Upper lobe of right lung (tissue), 1 donor: ENCODE measurements around the gene NSD2. TPM values are rescaled to one million over a fixed set of nuclear protein-coding genes. Genes with fewer than 3 reads are reported as not detected.
A peak's percentile ranks its signal among the peaks of the same experiment; 100 is the strongest.
"Not testable (repeated sequence)": the region's sequence is repeated elsewhere in the genome, so short reads cannot be mapped to it uniquely, and the experiment has no call there.

Source experiments
- ATAC-seq: fragments of 200-7000 bp; cut with Tn5 transposase; one replicate; pipeline ENCODE4 v1.9.1; 2020; ENCODE audit warnings: mild to moderate bottlenecking, moderate library complexity
- DNase-seq: peaks from one replicate; pipeline ENCODE4 v3.0.0-alpha.2; 2020
- H3K27ac ChIP-seq: fragments of 200-600 bp; one replicate; pipeline ENCODE4 v1.8.0; 2022
- H3K27me3 ChIP-seq: fragments of 200-600 bp; one replicate; pipeline ENCODE4 v1.8.0; 2022; ENCODE audit warnings: mild to moderate bottlenecking
- H3K36me3 ChIP-seq: fragments of 200-600 bp; one replicate; pipeline ENCODE4 v1.8.0; 2022
- H3K4me1 ChIP-seq: fragments of 200-600 bp; one replicate; pipeline ENCODE4 v1.8.0; 2022
- H3K4me3 ChIP-seq: fragments of 200-600 bp; one replicate; pipeline ENCODE4 v1.8.0; 2022; ENCODE audit warnings: mild to moderate bottlenecking
- H3K9me3 ChIP-seq: fragments of 200-600 bp; one replicate; pipeline ENCODE4 v1.8.0; 2022
- intact Hi-C: fragments of 100-400 bp; cut with DNase I; formaldehyde crosslinking; loops from one replicate; pipeline ENCODE4 v1.11.0; 2022
- total RNA-seq: library from RNA; stranded (reverse); fragmentation: NEBNext Ultra II Directional; extraction: Animal tissue kit (Norgen Biotek cat#: 25700); gene quantifications from one replicate; pipeline ENCODE4 v1.2.1, GENCODE V29; 2021
- TF ChIP-seq, protein P1 (sequence below): fragments of 200-600 bp; IDR thresholded peaks from one replicate; pipeline ENCODE4 v1.8.0; 2022; ENCODE audit warnings: antibody characterized with exemption
- donor health status: DM: no; HTN: yes; CAD: no; lungs with severe emphysema.

The NSD2 gene
- total RNA-seq, 1 donor from 2014 or later, result 45.2 TPM

DNA sequence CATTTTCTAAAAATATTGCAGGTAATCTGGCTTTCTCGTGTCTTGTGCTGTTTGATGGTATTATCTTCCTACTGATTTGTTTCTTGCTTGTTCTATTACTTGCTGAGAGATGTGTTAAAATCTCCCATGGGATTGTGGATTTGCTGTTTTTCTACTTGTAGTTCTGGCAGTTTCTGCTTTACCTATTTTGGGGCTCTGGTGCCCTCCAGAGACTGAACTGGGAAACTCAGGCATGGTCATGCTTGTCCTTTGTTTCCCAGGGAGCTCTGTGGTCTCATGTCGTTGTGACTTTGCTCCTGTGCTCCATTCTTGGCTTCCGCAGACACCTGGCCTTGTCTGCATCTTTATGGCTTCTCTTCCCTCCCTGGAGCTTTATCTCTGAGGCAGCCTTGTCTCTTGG is 39.5 kb downstream of the NSD2 start:
- TF ChIP-seq, protein P1, sequence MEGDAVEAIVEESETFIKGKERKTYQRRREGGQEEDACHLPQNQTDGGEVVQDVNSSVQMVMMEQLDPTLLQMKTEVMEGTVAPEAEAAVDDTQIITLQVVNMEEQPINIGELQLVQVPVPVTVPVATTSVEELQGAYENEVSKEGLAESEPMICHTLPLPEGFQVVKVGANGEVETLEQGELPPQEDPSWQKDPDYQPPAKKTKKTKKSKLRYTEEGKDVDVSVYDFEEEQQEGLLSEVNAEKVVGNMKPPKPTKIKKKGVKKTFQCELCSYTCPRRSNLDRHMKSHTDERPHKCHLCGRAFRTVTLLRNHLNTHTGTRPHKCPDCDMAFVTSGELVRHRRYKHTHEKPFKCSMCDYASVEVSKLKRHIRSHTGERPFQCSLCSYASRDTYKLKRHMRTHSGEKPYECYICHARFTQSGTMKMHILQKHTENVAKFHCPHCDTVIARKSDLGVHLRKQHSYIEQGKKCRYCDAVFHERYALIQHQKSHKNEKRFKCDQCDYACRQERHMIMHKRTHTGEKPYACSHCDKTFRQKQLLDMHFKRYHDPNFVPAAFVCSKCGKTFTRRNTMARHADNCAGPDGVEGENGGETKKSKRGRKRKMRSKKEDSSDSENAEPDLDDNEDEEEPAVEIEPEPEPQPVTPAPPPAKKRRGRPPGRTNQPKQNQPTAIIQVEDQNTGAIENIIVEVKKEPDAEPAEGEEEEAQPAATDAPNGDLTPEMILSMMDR, result peak; percentile 42
- Histone ChIP-seq H3K27ac (no peak overlapping the region), H3K9me3 (no peaks in the 10 kb centered on the region), H3K4me3 (no peak overlapping the region), H3K36me3 (peaks cover 21% of the 10 kb centered on the region), H3K4me1 (no peaks in the 10 kb centered on the region), H3K27me3 (no peaks in the 10 kb centered on the region)
- intact Hi-C loops, result no loop called here
- ATAC-seq (peak; percentile 53), DNase-seq (no peak)

DNA sequence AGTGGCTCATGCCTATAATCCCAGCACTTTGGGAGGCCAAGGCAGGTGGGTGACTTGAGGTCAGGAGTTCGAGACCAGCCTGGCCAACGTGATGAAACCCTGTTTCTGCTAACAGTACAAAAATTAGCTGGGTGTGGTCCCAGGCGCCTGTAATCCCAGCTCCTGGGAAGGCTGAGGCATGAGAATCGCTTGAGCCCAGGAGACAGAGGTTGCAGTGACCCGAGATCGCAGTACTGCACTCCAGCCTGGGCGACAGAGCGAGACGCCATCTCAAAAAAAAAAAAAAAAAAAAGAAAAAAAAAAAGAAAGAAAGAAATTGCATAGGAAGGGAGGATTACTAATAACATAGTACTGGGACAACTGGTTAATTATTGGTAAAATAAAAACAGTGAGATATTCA is 40.1 kb downstream of the NSD2 start:
- H3K9me3 ChIP-seq, H3K4me1 ChIP-seq, H3K27me3 ChIP-seq, H3K27ac ChIP-seq, H3K4me3 ChIP-seq, intact Hi-C loops, ATAC-seq: not testable (repeated sequence)
- H3K36me3 ChIP-seq, result peaks cover 14% of the 10 kb centered on the region
- peak; percentile 5 for DNase-seq

DNA sequence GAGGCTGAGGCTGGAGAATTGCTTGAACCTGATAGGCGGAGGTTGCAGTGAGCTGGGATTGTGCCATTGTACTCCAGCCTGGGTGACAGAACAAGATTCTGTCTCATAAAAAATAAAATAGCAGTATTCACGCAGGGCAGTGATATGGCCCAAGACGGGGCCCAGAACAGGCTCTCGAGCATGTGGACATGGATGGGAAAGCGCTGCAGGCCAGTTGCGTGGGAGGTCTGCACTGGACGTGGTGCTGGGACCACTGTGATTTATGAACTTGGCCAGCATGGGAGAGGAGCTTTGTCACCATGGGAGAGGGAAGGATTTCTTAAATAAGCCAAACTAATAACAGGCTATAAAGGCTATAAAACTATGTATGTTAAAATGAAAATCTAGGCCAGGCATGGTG is 51.6 kb downstream of the NSD2 start:
- no peaks in the 10 kb centered on the region for H3K27me3 ChIP-seq
- no peak overlapping the region for H3K4me3 ChIP-seq
- DNase-seq (no peak), ATAC-seq (no peak)
- H3K27ac ChIP-seq, result no peak overlapping the region
- intact Hi-C loops, result no loop called here
- TF ChIP-seq, protein P1, result no peak
- H3K4me1 ChIP-seq, result no peaks in the 10 kb centered on the region
- H3K36me3 ChIP-seq, result peaks cover 24% of the 10 kb centered on the region
- H3K9me3 ChIP-seq, result no peaks in the 10 kb centered on the region

DNA sequence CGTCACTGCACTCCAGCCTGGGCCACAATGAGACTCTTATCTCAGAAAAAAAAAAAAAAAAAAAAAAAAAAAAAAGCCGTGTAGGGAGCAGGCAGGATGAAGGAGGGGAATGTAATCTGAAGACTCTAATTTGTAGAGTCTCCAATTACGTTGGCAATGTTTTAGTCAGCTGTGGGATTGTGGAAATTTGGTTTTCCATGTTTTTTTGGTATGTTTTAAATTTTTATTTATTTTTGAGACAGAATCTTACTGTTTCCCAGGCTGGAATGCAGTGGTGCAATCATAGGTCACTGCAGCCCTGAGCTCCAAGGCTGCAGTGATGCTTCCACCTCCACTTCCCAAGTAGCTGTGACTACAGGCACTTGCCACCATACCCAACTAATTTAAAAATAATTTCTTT is 56.5 kb downstream of the NSD2 start:
- no peaks in the 10 kb centered on the region for H3K9me3 ChIP-seq
- ATAC-seq (no peak), DNase-seq (no peak)
- TF ChIP-seq, protein P1, result no peak
- no peaks in the 10 kb centered on the region for H3K4me1 ChIP-seq
- H3K4me3 ChIP-seq, result no peak overlapping the region
- H3K36me3 ChIP-seq, result peaks cover 9% of the 10 kb centered on the region
- no peak overlapping the region for H3K27ac ChIP-seq
- intact Hi-C loops, result no loop called here
- H3K27me3 ChIP-seq, result no peaks in the 10 kb centered on the region

DNA sequence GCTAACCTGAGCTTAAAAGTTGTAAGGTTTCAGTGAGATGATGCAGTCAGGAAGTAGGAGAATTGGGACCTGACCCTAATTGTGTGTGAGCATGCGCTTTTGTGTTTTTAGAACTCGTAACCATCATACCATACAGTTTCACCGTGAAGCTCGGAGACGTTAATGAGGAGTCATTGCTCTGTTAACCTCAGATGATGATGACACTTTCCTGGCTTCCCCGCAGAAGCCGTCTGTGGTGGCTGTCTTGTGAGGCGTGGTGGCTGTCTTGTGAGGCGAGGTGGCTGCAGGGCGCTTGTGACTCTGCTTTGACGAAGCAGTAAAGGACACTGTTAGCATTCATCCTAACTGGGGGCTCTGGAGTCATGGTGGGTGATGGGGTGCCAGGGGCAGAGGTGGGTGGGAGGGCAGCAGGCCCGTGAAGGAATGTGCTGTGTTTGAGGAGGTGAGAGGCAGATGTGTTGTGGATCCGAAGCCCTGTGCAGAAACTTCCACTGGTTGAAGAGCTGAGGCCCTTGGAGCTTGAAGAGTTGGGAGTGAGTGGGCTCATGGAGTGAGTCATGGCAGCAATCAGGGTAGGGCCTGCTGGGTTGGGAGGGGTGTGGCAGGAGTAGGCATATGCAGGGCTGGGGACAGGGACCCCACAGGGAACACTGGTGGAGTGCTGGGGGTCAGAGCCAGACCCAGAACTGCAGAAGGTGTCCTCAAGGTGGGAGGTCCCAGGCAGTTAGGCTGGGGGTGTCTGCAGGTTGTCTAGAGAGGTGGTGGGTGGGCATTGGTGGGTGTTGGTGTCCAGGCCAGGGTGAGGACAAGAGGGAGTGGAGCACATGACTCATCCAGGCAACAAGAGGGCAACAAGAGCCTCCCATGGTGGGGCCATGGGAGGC is 57.4 kb downstream of the NSD2 start:
- ATAC-seq (peak; percentile 57), DNase-seq (no peak)
- intact Hi-C loops, result no loop called here
- TF ChIP-seq, protein P1, result no peak
- H3K36me3 ChIP-seq, result peaks cover 15% of the 10 kb centered on the region
- no peaks in the 10 kb centered on the region for H3K27me3 ChIP-seq
- no peak overlapping the region for H3K4me3 ChIP-seq
- no peaks in the 10 kb centered on the region for H3K9me3 ChIP-seq
- no peak overlapping the region for H3K27ac ChIP-seq
- no peaks in the 10 kb centered on the region for H3K4me1 ChIP-seq

DNA sequence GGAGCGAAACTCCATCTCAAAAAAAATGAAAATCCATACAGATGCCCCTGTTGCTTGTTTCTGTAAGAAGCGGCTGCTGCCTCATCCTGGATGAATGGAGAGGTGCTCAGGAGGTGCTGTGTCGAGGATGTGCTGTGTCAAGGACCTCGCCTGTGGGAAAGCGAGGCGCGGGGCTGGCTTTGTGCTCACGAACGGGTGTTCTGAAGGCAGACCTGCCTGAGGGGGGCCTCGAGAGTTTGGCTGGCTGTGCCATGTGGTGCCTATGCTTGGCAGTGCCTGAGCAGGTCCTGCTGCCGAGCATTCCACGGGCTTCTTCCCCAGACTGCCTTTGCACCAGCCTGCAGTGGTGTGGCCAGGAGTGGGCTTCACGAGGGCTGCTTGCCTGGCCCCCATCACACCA is 61.5 kb downstream of the NSD2 start:
- no peaks in the 10 kb centered on the region for H3K4me1 ChIP-seq
- TF ChIP-seq, protein P1, result no peak
- no peaks in the 10 kb centered on the region for H3K9me3 ChIP-seq
- H3K27me3 ChIP-seq, result no peaks in the 10 kb centered on the region
- no peak for ATAC-seq
- DNase-seq, result no peak
- no peak overlapping the region for H3K4me3 ChIP-seq
- no peak overlapping the region for H3K27ac ChIP-seq
- intact Hi-C loops, result no loop called here
- peaks cover 26% of the 10 kb centered on the region for H3K36me3 ChIP-seq
